Activated naive CD8-positive, alpha-beta T cell (primary cell): ENCODE data around the gene KERA.

Experiments
- H3K27ac Mint-ChIP-seq: one replicate; pipeline ENCODE4 v1.8.0; 2021; ENCODE audit warnings: mixed read lengths
- H3K27me3 Mint-ChIP-seq: one replicate; pipeline ENCODE4 v1.8.0; 2021; ENCODE audit warnings: mixed read lengths
- H3K36me3 Mint-ChIP-seq: one replicate; pipeline ENCODE4 v1.8.0; 2021; ENCODE audit warnings: mixed read lengths
- H3K4me1 Mint-ChIP-seq: one replicate; pipeline ENCODE4 v1.8.0; 2021; ENCODE audit warnings: low read depth, mixed read lengths
- H3K4me3 Mint-ChIP-seq: one replicate; pipeline ENCODE4 v1.8.0; 2021; ENCODE audit warnings: mild to moderate bottlenecking, mixed read lengths
- H3K9me3 Mint-ChIP-seq: one replicate; pipeline ENCODE4 v1.8.0; 2021; ENCODE audit warnings: low read depth, mixed read lengths

The KERA gene

GRCh38 chr12:91057368-91058165 is at the start of gene KERA:
Gene KERA, minus strand, starts transcription at chr12:91058024. Its CDS starts 1,743 bp downstream, at chr12:91056281.
- Mint-ChIP-seq H3K27ac (no peak within 1 kb of the TSS), H3K9me3 (no peaks in the 10 kb centered on the region), H3K4me3 (no peak within 1 kb of the TSS), H3K27me3 (peaks cover 6% of the 10 kb centered on the region), H3K4me1 (no peaks in the 10 kb centered on the region), H3K36me3 (no peaks in the 10 kb centered on the region)

DNA sequence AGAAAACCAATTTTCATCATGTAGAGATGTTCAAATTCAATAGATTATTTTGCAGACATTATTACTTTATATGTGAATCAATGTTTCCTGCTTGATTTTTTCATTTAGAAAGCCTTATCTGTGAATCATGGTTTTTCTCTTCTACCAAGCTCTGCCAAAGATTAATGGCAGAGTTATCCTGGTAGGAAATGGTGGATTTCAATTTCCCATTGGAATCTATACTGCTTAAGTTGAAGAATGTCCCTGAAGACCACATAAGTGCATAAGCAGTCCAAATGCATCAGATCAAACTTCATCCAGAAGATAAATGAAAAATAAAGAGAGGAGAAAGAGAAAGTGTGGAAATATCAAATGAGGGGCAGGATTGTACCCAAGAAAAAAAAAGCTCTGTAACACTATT is 48.5 kb upstream of the KERA start:
- Mint-ChIP-seq H3K27me3 (peaks cover 9% of the 10 kb centered on the region), H3K4me1 (no peaks in the 10 kb centered on the region), H3K27ac (no peak overlapping the region), H3K36me3 (no peaks in the 10 kb centered on the region), H3K4me3 (no peak overlapping the region), H3K9me3 (no peaks in the 10 kb centered on the region)

DNA sequence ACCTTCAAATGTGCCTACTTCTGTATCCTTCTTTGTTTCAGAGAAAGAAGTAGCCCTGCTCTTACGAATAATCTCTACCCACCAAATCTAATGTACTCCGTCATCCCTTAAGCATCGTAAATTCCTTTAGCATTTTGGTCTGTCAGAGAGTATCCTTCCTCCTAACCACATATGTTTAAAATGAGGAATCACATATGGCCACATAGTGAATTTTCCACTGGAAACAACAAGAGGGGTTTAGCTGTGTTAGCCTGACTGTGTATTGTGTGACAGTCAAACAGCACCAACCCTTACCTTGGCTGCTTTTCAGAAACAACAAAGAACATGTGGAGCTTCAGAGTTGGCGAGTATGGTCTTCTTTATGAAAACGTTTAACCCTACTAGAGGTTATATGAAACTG is 48.0 kb upstream of the KERA start:
- no peaks in the 10 kb centered on the region for H3K36me3 Mint-ChIP-seq
- no peaks in the 10 kb centered on the region for H3K9me3 Mint-ChIP-seq
- no peak overlapping the region for H3K27ac Mint-ChIP-seq
- H3K4me1 Mint-ChIP-seq, result no peaks in the 10 kb centered on the region
- peaks cover 9% of the 10 kb centered on the region for H3K27me3 Mint-ChIP-seq
- H3K4me3 Mint-ChIP-seq, result no peak overlapping the region

DNA sequence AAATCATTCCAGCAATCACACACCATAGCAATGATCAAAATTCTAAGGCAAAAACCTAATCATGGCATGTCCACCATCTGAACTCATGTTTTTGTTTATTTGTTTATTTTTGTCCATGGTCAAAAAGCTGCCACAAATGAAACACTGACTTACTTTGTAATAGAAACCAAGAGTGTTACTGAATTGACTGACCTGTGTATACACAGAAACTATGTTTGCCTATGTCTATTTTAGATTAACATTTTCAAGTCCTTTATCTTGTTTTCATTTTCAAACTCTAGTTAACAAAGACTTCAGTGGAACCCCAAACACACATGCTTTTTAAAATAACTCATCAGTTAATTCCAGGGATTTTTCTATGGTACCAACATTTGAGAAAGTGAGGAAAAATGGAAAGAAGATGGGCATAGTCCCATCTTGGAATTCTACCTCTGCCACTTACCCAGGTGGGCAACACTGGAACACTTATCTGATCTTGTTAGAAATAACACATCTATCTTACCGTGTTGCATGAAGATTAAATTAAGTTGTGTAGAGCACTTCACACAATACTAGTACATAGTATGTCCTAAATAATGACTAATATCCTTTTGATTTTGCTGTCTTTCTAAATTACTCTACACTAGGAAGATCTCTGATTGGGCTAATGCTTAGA is 47.1 kb upstream of the KERA start:
- no peak overlapping the region for H3K27ac Mint-ChIP-seq
- no peaks in the 10 kb centered on the region for H3K36me3 Mint-ChIP-seq
- H3K4me1 Mint-ChIP-seq, result no peaks in the 10 kb centered on the region
- no peaks in the 10 kb centered on the region for H3K9me3 Mint-ChIP-seq
- H3K4me3 Mint-ChIP-seq, result no peak overlapping the region
- H3K27me3 Mint-ChIP-seq, result peaks cover 9% of the 10 kb centered on the region

DNA sequence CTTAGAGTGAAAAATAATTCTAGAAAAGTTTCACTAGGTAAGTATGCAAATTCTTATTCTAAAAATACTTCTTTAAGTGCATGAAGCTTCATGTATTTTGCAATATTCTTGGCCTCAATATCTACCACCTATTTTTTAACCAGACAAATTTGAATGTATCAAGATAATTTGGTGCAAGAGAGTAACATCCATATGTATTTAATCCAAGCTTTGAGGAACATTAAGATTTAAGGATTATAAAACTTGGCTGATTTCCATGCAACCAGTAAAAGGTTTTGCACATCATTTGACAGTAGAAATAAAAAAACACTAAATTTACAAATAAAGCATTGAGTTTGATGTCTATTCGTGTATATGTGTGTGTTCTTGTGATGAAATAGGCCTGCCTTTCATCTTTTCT is 45.8 kb upstream of the KERA start:
- H3K27ac Mint-ChIP-seq, result no peak overlapping the region
- peaks cover 6% of the 10 kb centered on the region for H3K27me3 Mint-ChIP-seq

DNA sequence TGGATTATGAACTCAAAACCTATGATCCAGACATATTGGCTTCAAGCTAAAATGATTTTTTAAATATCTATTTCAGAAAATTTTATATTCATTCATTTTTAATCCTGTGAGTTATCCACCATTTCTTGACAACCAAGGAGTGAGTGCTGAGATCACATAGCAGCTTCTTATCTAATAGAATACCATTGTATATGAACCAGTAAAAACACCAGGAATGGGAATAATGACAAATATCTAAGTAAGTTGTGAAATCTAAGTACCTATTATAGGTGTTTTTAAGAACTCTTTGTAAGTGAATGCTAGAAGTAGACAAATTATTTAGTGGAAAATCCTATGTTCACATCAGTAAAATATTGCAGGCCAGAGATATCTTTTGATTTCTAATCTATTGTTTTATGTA is 45.3 kb upstream of the KERA start:
- Mint-ChIP-seq H3K27me3 (peaks cover 4% of the 10 kb centered on the region), H3K36me3 (no peaks in the 10 kb centered on the region), H3K4me3 (no peak overlapping the region), H3K27ac (no peak overlapping the region), H3K9me3 (no peaks in the 10 kb centered on the region), H3K4me1 (no peaks in the 10 kb centered on the region)

More for the DNA sequence above, 45.8 kb upstream of the KERA start:
- Mint-ChIP-seq H3K36me3 (no peaks in the 10 kb centered on the region), H3K4me1 (no peaks in the 10 kb centered on the region), H3K4me3 (no peak overlapping the region), H3K9me3 (no peaks in the 10 kb centered on the region)

DNA sequence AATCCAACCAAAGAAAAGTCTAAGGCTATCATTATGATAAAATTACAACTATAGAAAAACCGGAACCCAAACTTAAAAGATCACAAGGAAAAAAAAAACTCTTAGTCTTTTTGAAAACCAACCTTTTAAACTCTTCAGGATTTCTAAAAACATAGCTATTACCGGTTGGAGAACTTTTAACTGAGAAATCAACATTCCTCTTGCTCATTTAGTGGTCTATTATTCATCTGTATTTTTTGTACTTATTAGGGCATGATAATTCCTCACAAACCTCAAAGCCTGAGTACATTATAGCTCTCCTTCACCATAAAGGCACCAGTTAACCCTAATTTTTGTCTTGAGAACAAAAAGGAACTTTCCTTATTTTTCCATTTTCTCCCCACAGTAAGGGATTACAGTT is 43.1 kb upstream of the KERA start:
- H3K27me3 Mint-ChIP-seq, result no peaks in the 10 kb centered on the region
- no peaks in the 10 kb centered on the region for H3K36me3 Mint-ChIP-seq
- H3K4me1 Mint-ChIP-seq, result no peaks in the 10 kb centered on the region
- H3K4me3 Mint-ChIP-seq, result no peak overlapping the region
- no peaks in the 10 kb centered on the region for H3K9me3 Mint-ChIP-seq
- H3K27ac Mint-ChIP-seq, result no peak overlapping the region

DNA sequence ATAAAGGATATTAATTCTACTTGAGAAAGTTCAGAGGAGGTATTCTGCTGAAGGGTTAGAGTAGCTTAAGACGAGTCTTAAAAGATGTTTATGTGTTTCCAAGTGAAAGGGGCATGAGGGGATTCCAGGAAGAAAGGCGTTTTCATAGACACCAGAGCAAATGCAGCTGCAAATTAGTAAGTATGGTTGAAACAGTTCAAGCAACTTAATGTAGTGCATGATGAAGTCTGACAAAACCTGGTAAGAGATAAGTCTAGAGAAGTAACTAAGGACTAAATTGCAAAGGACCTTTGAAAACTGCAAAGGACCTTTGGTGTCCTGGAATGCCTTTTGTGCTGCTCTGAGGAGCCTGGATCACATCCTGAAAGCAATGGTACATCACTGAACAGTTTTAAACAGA is 42.0 kb upstream of the KERA start:
- Mint-ChIP-seq H3K36me3 (no peaks in the 10 kb centered on the region), H3K4me1 (no peaks in the 10 kb centered on the region), H3K4me3 (no peak overlapping the region), H3K27me3 (no peaks in the 10 kb centered on the region), H3K27ac (no peak overlapping the region), H3K9me3 (no peaks in the 10 kb centered on the region)

DNA sequence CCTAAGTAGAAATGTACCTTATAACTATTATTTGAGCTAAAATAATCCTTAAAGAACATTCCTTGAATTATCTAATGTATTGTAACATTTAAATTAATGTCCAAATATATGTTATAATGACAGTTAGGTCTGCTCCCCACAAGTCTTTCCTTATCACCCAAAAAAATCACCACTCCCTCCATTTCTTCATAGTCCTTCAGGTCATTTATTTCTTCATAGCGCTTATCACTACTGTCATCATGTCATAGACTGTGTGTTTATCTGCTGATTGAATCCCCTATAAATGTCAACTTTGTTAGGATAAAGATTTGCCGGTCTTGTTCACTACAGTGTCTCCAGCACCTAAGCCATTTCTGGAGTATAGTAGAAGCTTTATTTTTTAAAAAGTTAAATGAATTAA is 41.5 kb upstream of the KERA start:
- H3K36me3 Mint-ChIP-seq, result no peaks in the 10 kb centered on the region
- H3K4me1 Mint-ChIP-seq, result no peaks in the 10 kb centered on the region
- no peak overlapping the region for H3K27ac Mint-ChIP-seq
- no peak overlapping the region for H3K4me3 Mint-ChIP-seq
- H3K27me3 Mint-ChIP-seq, result peaks cover 2% of the 10 kb centered on the region
- no peaks in the 10 kb centered on the region for H3K9me3 Mint-ChIP-seq

- Mint-ChIP-seq H3K9me3 (no peaks in the 10 kb centered on the region), H3K27ac (no peak overlapping the region), H3K4me1 (no peaks in the 10 kb centered on the region), H3K27me3 (peaks cover 3% of the 10 kb centered on the region), H3K4me3 (no peak overlapping the region), H3K36me3 (no peaks in the 10 kb centered on the region)
Observed at GRCh38 chr12:91098941-91099340, 41.1 kb upstream of the KERA start.

- Mint-ChIP-seq H3K36me3 (no peaks in the 10 kb centered on the region), H3K27ac (no peak overlapping the region), H3K4me3 (no peak overlapping the region), H3K4me1 (no peaks in the 10 kb centered on the region), H3K9me3 (no peaks in the 10 kb centered on the region), H3K27me3 (peaks cover 7% of the 10 kb centered on the region)
Observed at GRCh38 chr12:91098461-91098860, 40.6 kb upstream of the KERA start.

DNA sequence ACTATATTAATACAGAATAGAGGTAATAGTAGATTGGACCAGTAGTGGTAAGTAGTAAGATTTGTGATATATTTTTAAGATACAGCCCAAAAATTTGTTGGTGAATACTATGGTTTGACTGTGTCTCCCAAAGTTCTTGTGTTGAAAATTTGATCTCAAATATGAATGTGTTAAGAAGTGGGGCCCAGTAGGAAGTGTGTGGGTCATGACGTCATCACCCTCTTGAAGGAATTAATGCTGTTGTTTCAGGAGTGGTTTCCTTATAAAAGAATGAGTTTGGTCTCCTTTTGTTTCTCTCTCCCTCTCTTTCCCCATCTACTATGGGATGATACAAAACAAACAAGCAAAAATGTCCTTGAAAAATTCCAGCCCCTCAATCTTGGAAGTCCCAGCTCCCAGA is 37.1 kb upstream of the KERA start:
- Mint-ChIP-seq H3K9me3 (peaks cover 10% of the 10 kb centered on the region), H3K36me3 (no peaks in the 10 kb centered on the region), H3K4me1 (no peaks in the 10 kb centered on the region), H3K27ac (no peak overlapping the region), H3K4me3 (no peak overlapping the region), H3K27me3 (peaks cover 11% of the 10 kb centered on the region)

DNA sequence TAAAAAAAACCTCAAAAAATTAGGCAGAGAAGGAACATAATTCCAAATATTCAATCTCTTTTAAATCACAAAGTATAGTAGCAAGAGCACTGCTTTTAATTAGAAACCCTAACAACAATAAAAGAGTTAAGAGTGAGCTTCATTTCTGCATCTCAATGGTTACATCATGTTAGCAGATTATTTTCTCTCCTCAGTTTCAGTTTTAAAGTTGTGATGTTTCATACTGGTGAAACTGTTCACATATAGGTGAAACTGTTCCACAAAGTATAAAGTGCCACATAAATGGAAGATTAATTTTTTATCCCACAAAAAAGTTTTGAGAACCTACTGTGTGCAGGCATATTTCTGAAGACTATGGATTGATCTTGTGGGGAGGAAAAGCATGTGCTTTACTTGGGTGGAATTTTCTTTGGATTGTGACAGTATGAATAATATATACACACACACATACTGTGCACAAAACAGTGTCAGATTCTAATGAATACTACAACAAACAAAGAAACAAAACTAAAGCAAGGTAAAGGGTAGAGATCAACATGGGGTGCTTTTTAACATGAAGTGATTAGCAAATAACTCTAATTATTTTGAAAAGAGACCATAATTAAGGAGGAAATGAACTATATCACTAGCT is 36.3 kb upstream of the KERA start:
- H3K4me3 Mint-ChIP-seq, result no peak overlapping the region
- no peaks in the 10 kb centered on the region for H3K4me1 Mint-ChIP-seq
- no peak overlapping the region for H3K27ac Mint-ChIP-seq
- peaks cover 11% of the 10 kb centered on the region for H3K27me3 Mint-ChIP-seq
- H3K36me3 Mint-ChIP-seq, result no peaks in the 10 kb centered on the region
- H3K9me3 Mint-ChIP-seq, result peaks cover 14% of the 10 kb centered on the region

DNA sequence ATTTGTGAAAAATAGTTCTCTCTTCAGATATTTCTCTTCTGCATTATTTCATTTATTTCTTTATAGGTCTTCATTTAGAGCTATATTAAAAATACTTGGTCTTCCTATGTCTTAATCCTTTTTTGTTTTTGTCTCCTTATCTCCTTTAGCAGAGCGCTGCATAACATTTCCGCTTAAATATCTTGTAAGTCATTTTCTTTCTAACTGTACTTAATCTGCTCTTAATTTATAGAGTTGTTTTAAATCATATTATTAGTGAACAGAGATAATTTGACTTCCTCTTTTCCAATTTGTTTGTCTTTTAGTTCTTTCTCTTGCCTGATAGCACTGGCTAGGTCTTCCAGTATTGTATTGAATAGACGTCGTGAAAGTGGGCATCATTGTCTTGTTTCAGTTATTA is 35.5 kb upstream of the KERA start:
- Mint-ChIP-seq H3K4me1 (no peaks in the 10 kb centered on the region), H3K27me3 (peaks cover 11% of the 10 kb centered on the region), H3K27ac (no peak overlapping the region), H3K9me3 (peaks cover 20% of the 10 kb centered on the region), H3K4me3 (no peak overlapping the region), H3K36me3 (no peaks in the 10 kb centered on the region)

DNA sequence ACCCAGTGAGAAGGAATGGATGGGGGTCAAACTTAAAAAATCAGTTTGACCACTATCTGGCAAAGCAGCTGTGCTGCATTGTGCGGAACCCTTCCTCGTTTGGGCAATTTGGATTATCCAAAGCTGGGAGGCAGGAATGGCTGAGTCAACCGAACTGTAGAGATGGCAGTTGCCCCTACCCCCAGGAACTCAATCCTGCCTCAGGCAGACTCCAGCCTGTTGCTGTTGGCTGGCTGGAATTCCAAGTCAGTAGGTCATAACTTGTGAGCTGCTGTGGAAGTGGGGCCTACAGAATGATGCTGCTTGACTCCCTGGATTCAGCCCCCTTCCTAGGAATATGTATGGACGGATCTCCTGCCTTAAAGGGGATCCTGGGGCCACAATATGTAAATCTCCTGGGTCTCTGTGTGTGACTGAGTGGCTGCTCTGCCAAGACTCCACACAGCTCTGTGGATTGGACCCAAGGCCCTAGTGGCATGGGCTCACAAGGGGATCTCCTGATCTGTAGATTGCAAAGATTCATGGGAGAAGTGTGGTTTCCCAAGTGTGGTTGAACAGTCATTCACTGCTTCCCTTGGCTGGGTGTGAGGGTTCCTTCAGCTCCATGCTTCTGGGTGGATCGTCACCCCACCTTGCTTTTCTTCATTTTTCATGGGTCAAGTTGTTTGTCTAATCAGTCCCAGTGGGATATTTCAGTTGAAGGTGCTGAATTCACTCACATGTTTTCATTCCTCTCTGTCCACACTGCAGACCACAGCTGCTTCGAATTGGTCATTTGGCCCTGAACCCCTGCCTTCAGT is 34.3 kb upstream of the KERA start:
- no peak overlapping the region for H3K4me3 Mint-ChIP-seq
- no peaks in the 10 kb centered on the region for H3K4me1 Mint-ChIP-seq
- peaks cover 20% of the 10 kb centered on the region for H3K9me3 Mint-ChIP-seq
- H3K36me3 Mint-ChIP-seq, result no peaks in the 10 kb centered on the region
- H3K27me3 Mint-ChIP-seq, result peaks cover 11% of the 10 kb centered on the region
- H3K27ac Mint-ChIP-seq, result no peak overlapping the region
